GM19397 (cell line): ENCODE data around the gene RAB11FIP4.
"Not testable (repeated sequence)": the region's sequence is repeated elsewhere in the genome, so short reads cannot be mapped to it uniquely, and the experiment has no call there.

Experiments used
- ATAC-seq: cut with Tn5 transposase; IDR thresholded peaks from one replicate; pipeline ENCODE4 v1.9.1; 2021; ENCODE audit warnings: mild to moderate bottlenecking, moderate library complexity; ENCODE audit not compliant: unreplicated experiment

RAB11FIP4 gene

GRCh38 chr17:31391496-31391949 is at the start of gene RAB11FIP4:
Gene RAB11FIP4, plus strand, starts transcription at chr17:31391675. Its CDS starts 178 bp downstream, at chr17:31391853.
- ATAC-seq, result no peak

- not testable (repeated sequence) for ATAC-seq
These were observed 46.2 kb upstream of the RAB11FIP4 start for GRCh38 chr17:31345191-31345747.

- ATAC-seq, result no peak
These were observed 42.0 kb upstream of the RAB11FIP4 start for GRCh38 chr17:31349454-31349853.

- no peak for ATAC-seq
These were observed 35.5 kb upstream of the RAB11FIP4 start for GRCh38 chr17:31355935-31356334.

- ATAC-seq, result no peak
These were observed 34.4 kb upstream of the RAB11FIP4 start for GRCh38 chr17:31357091-31357490.

GRCh38 chr17:31357839-31358394 is 33.6 kb upstream of the RAB11FIP4 start:
- no peak for ATAC-seq

GRCh38 chr17:31364012-31364411 is 27.5 kb upstream of the RAB11FIP4 start:
- ATAC-seq, result no peak

GRCh38 chr17:31366088-31366487 is 25.4 kb upstream of the RAB11FIP4 start:
- ATAC-seq, result no peak

- no peak for ATAC-seq
These were observed 22.2 kb upstream of the RAB11FIP4 start for GRCh38 chr17:31369266-31369665.

GRCh38 chr17:31371511-31372097 is 19.9 kb upstream of the RAB11FIP4 start:
- no peak for ATAC-seq

- ATAC-seq, result no peak
These were observed 18.1 kb upstream of the RAB11FIP4 start for GRCh38 chr17:31373150-31374093.

- no peak for ATAC-seq
These were observed 17.4 kb upstream of the RAB11FIP4 start for GRCh38 chr17:31374094-31374447.

GRCh38 chr17:31374503-31374902 is 17.0 kb upstream of the RAB11FIP4 start:
- ATAC-seq, result no peak

- no peak for ATAC-seq
These were observed 12.8 kb upstream of the RAB11FIP4 start for GRCh38 chr17:31378638-31379037.

- ATAC-seq, result no peak
These were observed 11.8 kb upstream of the RAB11FIP4 start for GRCh38 chr17:31379597-31380205.

- ATAC-seq, result no peak
These were observed 10.3 kb upstream of the RAB11FIP4 start for GRCh38 chr17:31381165-31381668.

GRCh38 chr17:31382668-31383275 is 8.7 kb upstream of the RAB11FIP4 start:
- not testable (repeated sequence) for ATAC-seq

- not testable (repeated sequence) for ATAC-seq
These were observed 8.0 kb upstream of the RAB11FIP4 start for GRCh38 chr17:31383488-31383887.

GRCh38 chr17:31385428-31386285 is 5.8 kb upstream of the RAB11FIP4 start:
- no peak for ATAC-seq
